Endodermal cell (in vitro differentiated cells): ENCODE measurements around the gene TRPC6. TPM values are rescaled to one million over a fixed set of nuclear protein-coding genes. Genes with fewer than 3 reads are reported as not detected.

Experiments
- DNase-seq: peaks from one replicate; pipeline ENCODE4 v3.0.0-alpha.2; 2017
- H3K27ac ChIP-seq: 2 replicates; pipeline ENCODE4 v1.5.1; 2013; ENCODE audit warnings: mild to moderate bottlenecking, low read depth, low read length, moderate library complexity
- H3K27me3 ChIP-seq: 2 replicates; pipeline ENCODE4 v1.6.1; 2013; ENCODE audit warnings: mild to moderate bottlenecking, low read length, moderate library complexity; ENCODE audit not compliant: insufficient read depth, control insufficient read depth, poor library complexity, severe bottlenecking
- H3K36me3 ChIP-seq: 2 replicates; pipeline ENCODE4 v1.7.0; 2013; ENCODE audit warnings: mild to moderate bottlenecking, low read length, moderate library complexity; ENCODE audit not compliant: control insufficient read depth, insufficient read depth
- H3K4me1 ChIP-seq: one replicate; pipeline ENCODE4 v1.7.0; 2013; ENCODE audit warnings: low read length; ENCODE audit not compliant: control insufficient read depth, insufficient read depth
- H3K4me3 ChIP-seq: 2 replicates; pipeline ENCODE4 v1.5.1; 2013; ENCODE audit warnings: mild to moderate bottlenecking, low read length, moderate library complexity
- H3K9ac ChIP-seq: 2 replicates; pipeline ENCODE4 v1.6.1; 2013; ENCODE audit warnings: mild to moderate bottlenecking, low read length, moderate library complexity; ENCODE audit not compliant: poor library complexity, severe bottlenecking; ENCODE audit errors: extremely low read depth
- H3K9me3 ChIP-seq: 2 replicates; pipeline ENCODE4 v1.6.1; 2013; ENCODE audit warnings: mild to moderate bottlenecking, low read length, moderate library complexity; ENCODE audit not compliant: control insufficient read depth
- H3K27ac Mint-ChIP-seq: 2 replicates; pipeline ENCODE4 v1.8.0; 2020; ENCODE audit warnings: mixed read lengths
- H3K27me3 Mint-ChIP-seq: 2 replicates; pipeline ENCODE4 v1.8.0; 2021; ENCODE audit warnings: mild to moderate bottlenecking, mixed read lengths; ENCODE audit not compliant: insufficient read depth
- H3K36me3 Mint-ChIP-seq: 2 replicates; pipeline ENCODE4 v1.8.0; 2020; ENCODE audit warnings: low read depth, mixed read lengths
- H3K4me1 Mint-ChIP-seq: 2 replicates; pipeline ENCODE4 v1.8.0; 2020; ENCODE audit warnings: mixed read lengths
- H3K4me3 Mint-ChIP-seq: 2 replicates; pipeline ENCODE4 v1.8.0; 2020; ENCODE audit warnings: mild to moderate bottlenecking, moderate library complexity, mixed read lengths
- H3K9me3 Mint-ChIP-seq: 2 replicates; pipeline ENCODE4 v1.8.0; 2020; ENCODE audit warnings: mild to moderate bottlenecking, mixed read lengths
- CTCF ChIP-seq: fragments of 200-600 bp; sonication (generic); conservative IDR thresholded peaks from 2 replicates; pipeline ENCODE4 v1.5.0; 2021; ENCODE audit warnings: antibody characterized with exemption, mild to moderate bottlenecking
- WGBS, 2 experiments: methylation state at CpG; one replicate each; pipeline versions ENCODE4 v1.1.5 to v1.1.7; 2013; ENCODE audit warnings: missing lambda C conversion rate in 2 of 2, mixed read lengths in 1 of 2; ENCODE audit not compliant: insufficient coverage in 1 of 2, insufficient read length in 1 of 2; 5-methylcytosine and 5-hydroxymethylcytosine counted together
- total RNA-seq, 2 donors: library from RNA; stranded (reverse); fragmentation: NEBNext Ultra II Directional in 1 of 2; extraction: Animal tissue kit (Norgen Biotek cat#: 25700) in 1 of 2; gene quantifications; 2 replicates in 1 of 2; 3 replicates in 1 of 2; pipeline ENCODE4 v1.2.1, GENCODE V29; 2021

The TRPC6 gene
- total RNA-seq, 2 donors from 2014 or later: 1.2 to 5.1 TPM

DNA sequence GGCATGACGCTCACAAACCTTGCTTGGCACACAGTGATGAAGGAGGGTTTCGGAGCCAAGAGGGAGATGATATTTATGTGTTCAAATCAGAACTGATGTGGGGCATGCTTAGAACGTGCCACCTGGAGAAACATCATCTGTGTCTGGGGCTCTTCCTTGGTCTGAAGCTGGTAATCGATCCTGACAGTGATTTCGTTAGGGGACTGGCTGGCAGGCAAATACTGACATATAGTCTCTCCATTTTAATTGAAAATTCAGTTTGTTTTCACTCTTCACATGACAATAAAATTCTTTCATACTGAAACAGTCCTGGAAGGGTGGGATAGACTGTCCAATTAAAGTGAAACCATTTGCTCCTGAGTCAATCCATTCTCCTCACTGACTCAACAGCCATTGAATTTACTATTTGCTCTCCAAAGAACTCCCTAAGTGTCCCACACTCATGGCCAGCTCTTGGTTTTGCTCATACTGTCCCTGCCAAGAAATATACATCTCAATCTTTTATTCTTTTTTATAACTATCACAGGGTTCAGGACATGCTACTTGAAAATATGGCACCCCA, 134.8 kb downstream of the TRPC6 start:
- Histone ChIP-seq H3K27ac (no peak overlapping the region), H3K4me3 (no peak overlapping the region), H3K27me3 (no peaks in the 10 kb centered on the region), H3K36me3 (no peaks in the 10 kb centered on the region), H3K9ac (no peak overlapping the region), H3K9me3 (no peaks in the 10 kb centered on the region), H3K4me1 (no peaks in the 10 kb centered on the region)
- no peaks in the 10 kb centered on the region for H3K36me3 Mint-ChIP-seq
- peaks cover 11% of the 10 kb centered on the region for H3K4me1 Mint-ChIP-seq
- H3K4me3 Mint-ChIP-seq: no peak overlapping the region
- no peak overlapping the region for H3K27ac Mint-ChIP-seq
- DNase-seq: no peak
- no peak for TF ChIP-seq CTCF
- H3K27me3 Mint-ChIP-seq: no peaks in the 10 kb centered on the region
- H3K9me3 Mint-ChIP-seq: no peaks in the 10 kb centered on the region
- 88 to 89% methylated on average over 3 to 5 of the region's 5 CpGs for WGBS, 2 experiments

DNA sequence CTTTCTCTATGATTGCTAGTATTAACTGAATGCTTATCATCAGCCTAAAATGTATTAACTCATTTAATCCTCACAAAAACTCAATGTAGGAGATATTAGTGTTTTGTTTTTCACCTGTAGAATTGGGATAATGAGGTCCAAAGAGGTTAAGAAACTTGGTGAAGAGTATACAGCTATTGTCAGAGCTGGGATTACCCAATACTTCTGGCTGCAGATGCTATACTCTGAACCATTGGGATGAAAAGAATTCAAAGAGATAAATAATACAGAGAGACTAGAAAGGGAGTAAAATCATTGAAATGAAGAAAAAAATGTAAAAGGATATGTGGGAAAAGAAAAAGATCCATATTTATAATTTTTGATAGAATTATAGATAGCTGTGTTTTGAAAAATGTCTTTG, 137.1 kb downstream of the TRPC6 start:
- H3K9me3 Mint-ChIP-seq: no peaks in the 10 kb centered on the region
- H3K4me1 Mint-ChIP-seq: peaks cover 5% of the 10 kb centered on the region
- Histone ChIP-seq H3K4me1 (no peaks in the 10 kb centered on the region), H3K9me3 (no peaks in the 10 kb centered on the region), H3K36me3 (no peaks in the 10 kb centered on the region), H3K27me3 (no peaks in the 10 kb centered on the region), H3K9ac (no peak overlapping the region), H3K4me3 (no peak overlapping the region), H3K27ac (no peak overlapping the region)
- H3K27me3 Mint-ChIP-seq: no peaks in the 10 kb centered on the region
- H3K4me3 Mint-ChIP-seq: no peak overlapping the region
- H3K36me3 Mint-ChIP-seq: no peaks in the 10 kb centered on the region
- DNase-seq: no peak
- H3K27ac Mint-ChIP-seq: no peak overlapping the region
- no peak for TF ChIP-seq CTCF

DNA sequence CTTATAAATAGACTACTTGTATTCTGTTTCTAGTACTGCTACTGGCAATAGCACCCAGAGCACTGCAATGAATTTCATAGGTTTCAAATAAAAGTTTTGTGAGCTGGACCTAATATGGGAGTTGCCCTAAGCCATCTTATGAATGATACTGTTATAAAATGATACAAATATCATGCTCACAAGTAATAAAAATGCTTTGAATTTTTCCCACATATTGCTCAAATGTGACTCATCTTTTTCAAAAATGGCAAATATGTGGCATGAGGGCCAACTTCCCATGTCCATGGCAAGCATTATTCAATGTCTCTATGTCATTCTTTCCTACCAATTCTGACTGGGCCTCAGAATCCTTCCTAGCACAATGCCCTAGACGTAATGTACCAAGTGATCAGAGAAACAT, 137.6 kb downstream of the TRPC6 start:
- Histone ChIP-seq H3K36me3 (no peaks in the 10 kb centered on the region), H3K4me3 (no peak overlapping the region), H3K4me1 (no peaks in the 10 kb centered on the region), H3K27me3 (no peaks in the 10 kb centered on the region), H3K27ac (no peak overlapping the region), H3K9me3 (no peaks in the 10 kb centered on the region), H3K9ac (no peak overlapping the region)
- Mint-ChIP-seq H3K36me3 (no peaks in the 10 kb centered on the region), H3K4me3 (no peak overlapping the region), H3K9me3 (no peaks in the 10 kb centered on the region), H3K27ac (no peak overlapping the region), H3K27me3 (no peaks in the 10 kb centered on the region), H3K4me1 (peaks cover 5% of the 10 kb centered on the region)
- WGBS, 2 experiments: 100% methylated on average over 1 of the region's 1 CpG; no CpG with 5 or more reads in 1 of the 2 experiments
- no peak for TF ChIP-seq CTCF
- no peak for DNase-seq
